ENCODE measurements around the gene ARHGAP12. TPM values are rescaled to one million over a fixed set of nuclear protein-coding genes. Genes with fewer than 3 reads are reported as not detected.
A peak's percentile ranks its signal among the peaks of the same experiment; 100 is the strongest.

The ARHGAP12 gene
- total and polyA plus RNA-seq, 2 donors (not counting 3 experiments of a cell fraction or from before 2014, with no cell fraction given): 5.8 to 19.3 TPM

GRCh38 chr10:31906039-31906438 lies 22.6 kb downstream of the ARHGAP12 start:
- Histone ChIP-seq H3K27me3 (ENCODE audit: control insufficient read depth in 2 of 2, insufficient read depth in 2 of 2, low read length in 2 of 2) (no peaks in the 10 kb centered on the region), H4K20me1 (replicated peaks; ENCODE audit: control insufficient read depth, extremely low read depth, insufficient read depth, low read length) (no peaks in the 10 kb centered on the region), H3K27ac (ENCODE audit: insufficient read depth, low read depth, low read length) (peak overlapping the region; percentile 10), H3K9me3 (replicated peaks; ENCODE audit: control insufficient read depth, insufficient read depth, low read length) (no peaks in the 10 kb centered on the region), H3K79me2 (ENCODE audit: control insufficient read depth, insufficient read depth, low read length) (peaks cover 21% of the 10 kb centered on the region), H3K9me1 (replicated peaks; ENCODE audit: control insufficient read depth, extremely low read depth, insufficient read depth, low read length) (no peaks in the 10 kb centered on the region), H3K4me1 (ENCODE audit: control insufficient read depth, extremely low read depth, insufficient read depth, low read length) (peaks cover 14% of the 10 kb centered on the region), H2AFZ (ENCODE audit: low read depth, low read length) (no peak overlapping the region), H3K4me2 (ENCODE audit: insufficient read depth, low read length) (peak overlapping the region; percentile 9), H3K4me3 (replicated peaks in 1 of 3; ENCODE audit: insufficient read depth in 1 of 3, low read depth in 1 of 3, low read length in 3 of 3) (no peak overlapping the region), H3K9ac (replicated peaks; ENCODE audit: extremely low read depth, insufficient read depth, low read length) (no peak overlapping the region), H3K36me3 (ENCODE audit: control insufficient read depth in 2 of 2, extremely low read depth in 1 of 2, insufficient read depth in 2 of 2, low read length in 2 of 2) (no peaks in the 10 kb centered on the region)
- dilution Hi-C loops (cut with MboI; ENCODE audit: extremely low pct_ligation_motif_present, low sequenced_read_pairs): no loop called here
- POLR2A ChIA-PET: no interaction called here
- CTCF ChIA-PET: interaction anchor here (0.6 to 1.6 kb wide), 2 partner anchors 9 to 1218 kb away, joined by 3 to 5 read pairs; no protein-coding TSS in a partner anchor
- no peak for TF ChIP-seq POLR2A (IDR thresholded peaks at IDR 0.05; ENCODE audit: low read depth, low read length)
- no peak for TF ChIP-seq MAX (IDR thresholded peaks at IDR 0.05; ENCODE audit: insufficient read depth, insufficient read length)
- TF ChIP-seq, protein P1, sequence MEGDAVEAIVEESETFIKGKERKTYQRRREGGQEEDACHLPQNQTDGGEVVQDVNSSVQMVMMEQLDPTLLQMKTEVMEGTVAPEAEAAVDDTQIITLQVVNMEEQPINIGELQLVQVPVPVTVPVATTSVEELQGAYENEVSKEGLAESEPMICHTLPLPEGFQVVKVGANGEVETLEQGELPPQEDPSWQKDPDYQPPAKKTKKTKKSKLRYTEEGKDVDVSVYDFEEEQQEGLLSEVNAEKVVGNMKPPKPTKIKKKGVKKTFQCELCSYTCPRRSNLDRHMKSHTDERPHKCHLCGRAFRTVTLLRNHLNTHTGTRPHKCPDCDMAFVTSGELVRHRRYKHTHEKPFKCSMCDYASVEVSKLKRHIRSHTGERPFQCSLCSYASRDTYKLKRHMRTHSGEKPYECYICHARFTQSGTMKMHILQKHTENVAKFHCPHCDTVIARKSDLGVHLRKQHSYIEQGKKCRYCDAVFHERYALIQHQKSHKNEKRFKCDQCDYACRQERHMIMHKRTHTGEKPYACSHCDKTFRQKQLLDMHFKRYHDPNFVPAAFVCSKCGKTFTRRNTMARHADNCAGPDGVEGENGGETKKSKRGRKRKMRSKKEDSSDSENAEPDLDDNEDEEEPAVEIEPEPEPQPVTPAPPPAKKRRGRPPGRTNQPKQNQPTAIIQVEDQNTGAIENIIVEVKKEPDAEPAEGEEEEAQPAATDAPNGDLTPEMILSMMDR (IDR thresholded peaks at IDR 0.05; ENCODE audit: extremely low read depth in 1 of 2, insufficient read depth in 1 of 2, low read depth in 1 of 2, low read length in 2 of 2): no peak
- TF ChIP-seq EZH2 (IDR thresholded peaks at IDR 0.05; ENCODE audit: borderline replicate concordance, low read depth, low read length, severe bottlenecking): no peak
- TF ChIP-seq GATA2 (IDR thresholded peaks at IDR 0.05; ENCODE audit: insufficient read depth, insufficient read length, low read depth, low read length): no peak
- no peak for TF ChIP-seq POLR2AphosphoS5 (IDR thresholded peaks at IDR 0.05; ENCODE audit: insufficient read depth, low read depth, low read length)
- no peak for TF ChIP-seq JUN (IDR thresholded peaks at IDR 0.05; ENCODE audit: borderline replicate concordance, insufficient read depth, insufficient read length, low read depth)
- no peak for TF ChIP-seq MYC (IDR thresholded peaks at IDR 0.05; ENCODE audit: low read depth, low read length)
- no peak for TF ChIP-seq FOS (IDR thresholded peaks at IDR 0.05; ENCODE audit: borderline replicate concordance, insufficient read depth, low read length)
- intact Hi-C loops (cut with micrococcal nuclease): no loop called here
- DNase-seq (ENCODE audit: low read depth, low spot score) (no peak), FAIRE-seq (no peak)
- no TSS peak for BruUV-seq (replicated peaks)

Data from endothelial cell of umbilical vein (primary cell).